ENCODE results near the gene CHD2.
A peak's percentile ranks its signal among the peaks of the same experiment; 100 is the strongest.
"Not testable (repeated sequence)": the region's sequence is repeated elsewhere in the genome, so short reads cannot be mapped to it uniquely, and the experiment has no call there.

The CHD2 gene

GRCh38 chr15:93028111-93028631 lies 128.0 kb downstream of the CHD2 start:
- Mint-ChIP-seq H3K4me3 (no peak overlapping the region), H3K27me3 (no peaks in the 10 kb centered on the region), H3K27ac (peak overlapping the region; percentile 49), H3K9me3 (no peaks in the 10 kb centered on the region), H3K36me3 (ENCODE audit: low read depth) (peaks cover 29% of the 10 kb centered on the region), H3K4me1 (peaks cover 62% of the 10 kb centered on the region)
- no peak for DNase-seq
- ATAC-seq: no peak

DNA sequence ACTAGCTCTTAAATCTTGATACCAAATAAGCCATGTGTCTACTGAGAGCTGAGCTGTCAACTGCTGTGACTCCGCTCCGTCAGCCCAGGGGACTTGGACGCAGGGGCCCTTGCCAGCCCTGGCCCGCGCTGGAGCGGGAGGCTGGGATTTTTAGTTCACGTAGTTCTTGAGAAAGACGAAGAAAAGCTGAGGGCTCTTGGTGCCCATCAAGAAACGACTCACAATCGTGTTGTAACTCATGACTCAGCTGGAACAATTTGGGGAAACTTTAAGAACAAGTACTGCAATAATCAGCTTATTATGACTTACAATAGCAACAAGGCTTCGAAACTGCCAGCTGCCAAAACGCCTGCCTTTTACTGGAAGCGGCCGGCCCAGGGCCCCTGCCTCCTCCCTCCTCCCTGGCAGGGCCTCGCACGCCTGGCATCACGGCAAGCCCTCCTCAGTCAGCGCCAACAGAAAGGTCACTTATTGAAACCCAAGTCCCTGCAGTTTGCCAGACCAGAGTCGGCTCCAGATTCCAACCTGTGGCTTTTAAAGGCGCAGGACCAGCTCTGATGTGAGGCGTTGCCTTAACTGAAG lies 128.6 kb downstream of the CHD2 start:
- peak overlapping the region; percentile 46 for H3K27ac Mint-ChIP-seq
- no peak for DNase-seq

DNA sequence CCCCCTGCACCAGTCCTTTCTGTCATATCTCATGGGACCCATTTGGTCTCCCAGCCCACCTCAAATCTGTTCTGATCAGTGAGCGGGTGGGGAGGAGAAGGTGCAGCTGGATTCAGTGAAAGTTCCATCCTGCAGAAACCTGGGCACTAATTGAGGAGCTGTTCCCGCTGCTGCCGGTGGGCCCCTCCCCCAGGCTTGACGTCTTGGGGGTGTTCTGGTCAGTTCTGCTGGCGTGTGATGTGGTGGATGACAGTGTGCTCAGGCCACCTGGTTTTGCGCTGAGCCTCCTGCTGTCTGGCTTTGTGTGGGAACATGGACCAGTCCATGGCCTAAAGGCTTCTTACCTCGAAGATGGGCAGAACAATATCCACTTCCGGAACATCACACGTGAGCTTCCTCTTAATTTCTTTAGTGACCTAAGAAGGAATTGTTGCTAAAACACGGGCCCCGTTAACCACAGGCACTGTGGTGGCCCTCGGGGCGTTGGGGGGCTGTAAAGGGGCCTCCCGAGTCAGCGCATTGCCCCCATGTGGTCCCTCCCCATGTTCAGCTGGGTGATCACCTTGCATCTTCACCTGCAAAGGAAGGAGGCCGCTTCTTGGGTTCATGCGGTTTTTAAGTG lies 129.2 kb downstream of the CHD2 start:
- H3K9me3 Mint-ChIP-seq: no peaks in the 10 kb centered on the region
- no peaks in the 10 kb centered on the region for H3K27me3 Mint-ChIP-seq
- peak overlapping the region; percentile 46 for H3K27ac Mint-ChIP-seq
- no peak for DNase-seq
- peaks cover 18% of the 10 kb centered on the region for H3K36me3 Mint-ChIP-seq (ENCODE audit: low read depth)
- H3K4me1 Mint-ChIP-seq: peaks cover 50% of the 10 kb centered on the region
- H3K4me3 Mint-ChIP-seq: no peak overlapping the region
- no peak for ATAC-seq

More for the DNA sequence above, 128.6 kb downstream of the CHD2 start:
- Mint-ChIP-seq H3K9me3 (no peaks in the 10 kb centered on the region), H3K4me3 (no peak overlapping the region), H3K27me3 (no peaks in the 10 kb centered on the region), H3K36me3 (ENCODE audit: low read depth) (peaks cover 24% of the 10 kb centered on the region), H3K4me1 (peaks cover 56% of the 10 kb centered on the region)
- no peak for ATAC-seq

DNA sequence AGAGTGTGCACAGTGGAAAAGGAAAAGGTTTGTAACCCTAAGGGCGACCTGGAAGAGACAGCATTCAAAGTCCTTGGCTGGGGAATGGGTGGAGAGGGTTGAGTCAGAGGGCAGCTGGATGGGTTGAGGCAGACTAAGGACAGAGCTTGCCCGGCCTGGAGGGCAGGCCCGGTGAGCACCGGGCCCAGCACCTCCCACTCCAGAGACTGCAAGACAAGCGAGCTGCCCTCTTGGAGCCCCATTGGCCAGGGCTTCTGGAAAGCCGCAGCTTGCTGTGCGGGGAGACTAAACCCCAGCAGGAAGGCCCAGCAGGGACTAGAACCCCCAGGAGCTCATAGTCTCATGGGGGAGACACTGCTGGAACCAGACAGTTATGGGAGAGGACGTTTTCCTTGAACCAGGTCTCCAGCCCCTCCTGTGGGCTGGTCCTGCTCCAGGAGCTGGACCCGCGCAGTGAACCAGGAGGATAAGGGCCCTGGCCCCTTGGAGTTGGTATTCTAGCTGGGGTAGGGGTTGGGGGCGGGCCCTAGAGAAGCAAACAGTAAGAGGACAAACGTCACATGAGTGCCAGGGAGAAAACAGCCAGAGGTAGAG lies 129.8 kb downstream of the CHD2 start:
- ATAC-seq (no peak), DNase-seq (no peak)
- H3K27ac Mint-ChIP-seq: peak overlapping the region; percentile 18
- H3K4me3 Mint-ChIP-seq: no peak overlapping the region
- no peaks in the 10 kb centered on the region for H3K27me3 Mint-ChIP-seq
- peaks cover 44% of the 10 kb centered on the region for H3K4me1 Mint-ChIP-seq
- peaks cover 12% of the 10 kb centered on the region for H3K36me3 Mint-ChIP-seq (ENCODE audit: low read depth)
- no peaks in the 10 kb centered on the region for H3K9me3 Mint-ChIP-seq

DNA sequence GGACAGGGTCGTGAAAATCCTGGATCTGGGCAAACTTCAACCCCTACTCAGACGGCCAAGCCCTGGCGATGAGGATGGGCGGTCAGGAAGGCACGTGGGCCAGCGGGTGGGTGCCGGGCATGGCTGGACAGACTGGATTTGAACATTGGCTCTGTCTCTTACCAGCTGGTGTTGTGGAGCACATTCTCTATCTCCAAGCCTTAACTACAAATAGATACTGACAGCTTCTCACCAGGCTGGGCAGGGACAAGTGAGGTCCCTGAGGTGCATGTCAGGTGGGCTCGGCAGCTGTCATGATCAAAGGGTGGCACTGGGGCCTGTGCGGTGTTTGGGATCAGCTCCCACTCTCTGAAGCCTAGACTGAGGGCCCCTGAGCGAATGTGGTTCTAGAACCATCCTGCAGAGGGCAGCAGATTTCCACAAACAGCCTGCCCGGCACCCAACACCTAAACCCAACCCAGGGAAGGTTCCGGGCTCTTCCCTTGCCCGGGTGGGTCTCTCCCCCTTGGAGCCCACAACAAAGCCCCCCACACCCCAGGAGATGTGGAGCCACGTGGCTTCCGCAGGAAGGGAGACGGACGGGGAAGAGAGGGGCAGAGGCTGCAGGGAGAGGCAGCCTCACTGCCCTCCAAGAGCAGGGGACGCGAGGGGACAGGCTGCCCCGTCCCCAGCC lies 130.4 kb downstream of the CHD2 start:
- Mint-ChIP-seq H3K27ac (no peak overlapping the region), H3K4me3 (no peak overlapping the region)
- DNase-seq: peak; percentile 71

DNA sequence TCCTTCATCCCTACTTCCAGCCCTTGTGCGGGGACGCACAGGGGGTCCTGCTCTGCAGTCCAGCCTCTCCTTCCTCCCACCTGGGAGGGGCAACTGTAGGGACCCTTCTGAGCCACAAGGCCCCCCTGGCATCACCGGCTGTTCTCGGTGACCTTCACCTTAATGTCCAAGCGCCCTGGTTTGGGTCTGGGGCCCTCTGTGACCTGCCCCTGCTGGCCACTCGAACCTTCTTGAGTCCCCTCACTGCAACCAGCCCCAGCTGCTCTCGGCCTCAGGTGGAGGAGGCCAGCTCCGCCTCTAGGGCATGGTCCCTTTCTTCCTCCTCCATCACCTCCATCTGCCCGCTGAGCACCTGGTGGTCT lies 131.0 kb downstream of the CHD2 start:
- Mint-ChIP-seq H3K27ac (no peak overlapping the region), H3K36me3 (ENCODE audit: low read depth) (peaks cover 5% of the 10 kb centered on the region), H3K4me1 (peaks cover 37% of the 10 kb centered on the region), H3K4me3 (no peak overlapping the region), H3K9me3 (no peaks in the 10 kb centered on the region), H3K27me3 (peaks cover 2% of the 10 kb centered on the region)
- DNase-seq: no peak
- no peak for ATAC-seq

More for the DNA sequence above, 130.4 kb downstream of the CHD2 start:
- ATAC-seq: peak; percentile 75
- H3K9me3 Mint-ChIP-seq: no peaks in the 10 kb centered on the region
- peaks cover 8% of the 10 kb centered on the region for H3K36me3 Mint-ChIP-seq (ENCODE audit: low read depth)
- no peaks in the 10 kb centered on the region for H3K27me3 Mint-ChIP-seq
- H3K4me1 Mint-ChIP-seq: peaks cover 38% of the 10 kb centered on the region

DNA sequence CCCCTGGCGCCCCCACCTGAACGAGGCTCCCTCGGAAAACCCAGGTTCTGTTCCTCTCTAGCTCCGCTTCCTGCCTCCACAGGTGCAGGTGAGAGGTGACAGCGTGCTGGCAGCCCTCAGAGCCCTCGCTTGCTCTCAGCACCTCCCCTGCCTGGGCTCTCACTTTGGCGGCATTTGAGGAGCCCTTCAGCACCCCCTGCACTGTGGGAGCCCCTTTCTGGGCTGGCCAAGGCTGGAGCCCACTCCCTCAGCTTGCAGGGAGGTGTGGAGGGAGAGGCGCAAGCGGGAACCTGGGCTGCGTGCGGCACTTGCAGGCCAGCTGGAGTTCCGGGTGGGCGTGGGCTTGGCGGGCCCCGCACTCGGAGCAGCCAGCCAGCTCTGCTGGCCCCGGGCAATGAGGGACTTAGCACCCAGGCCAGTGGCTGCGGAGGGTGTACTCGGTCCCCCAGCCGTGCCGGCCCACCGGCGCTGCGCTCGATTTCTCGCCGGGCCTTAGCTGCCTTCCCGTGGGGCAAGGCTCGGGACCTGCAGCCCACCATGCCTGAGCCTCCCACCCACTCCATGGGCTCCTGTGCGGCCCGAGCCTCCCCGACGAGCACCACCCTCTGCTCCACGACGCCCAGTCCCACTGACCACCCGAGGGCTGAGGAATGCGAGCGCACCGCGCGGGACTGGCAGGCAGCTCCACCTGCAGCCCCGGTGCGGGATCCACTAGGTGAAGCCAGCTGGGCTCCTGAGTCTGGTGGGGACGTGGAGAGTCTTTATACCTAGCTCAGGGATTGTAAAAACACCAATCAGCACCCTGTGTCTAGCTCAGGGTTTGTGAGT lies 131.6 kb downstream of the CHD2 start:
- not testable (repeated sequence) for H3K27me3 Mint-ChIP-seq; H3K4me3 Mint-ChIP-seq; H3K9me3 Mint-ChIP-seq; DNase-seq; H3K27ac Mint-ChIP-seq; ATAC-seq; H3K36me3 Mint-ChIP-seq (ENCODE audit: low read depth)
- H3K4me1 Mint-ChIP-seq: peaks cover 34% of the 10 kb centered on the region

DNA sequence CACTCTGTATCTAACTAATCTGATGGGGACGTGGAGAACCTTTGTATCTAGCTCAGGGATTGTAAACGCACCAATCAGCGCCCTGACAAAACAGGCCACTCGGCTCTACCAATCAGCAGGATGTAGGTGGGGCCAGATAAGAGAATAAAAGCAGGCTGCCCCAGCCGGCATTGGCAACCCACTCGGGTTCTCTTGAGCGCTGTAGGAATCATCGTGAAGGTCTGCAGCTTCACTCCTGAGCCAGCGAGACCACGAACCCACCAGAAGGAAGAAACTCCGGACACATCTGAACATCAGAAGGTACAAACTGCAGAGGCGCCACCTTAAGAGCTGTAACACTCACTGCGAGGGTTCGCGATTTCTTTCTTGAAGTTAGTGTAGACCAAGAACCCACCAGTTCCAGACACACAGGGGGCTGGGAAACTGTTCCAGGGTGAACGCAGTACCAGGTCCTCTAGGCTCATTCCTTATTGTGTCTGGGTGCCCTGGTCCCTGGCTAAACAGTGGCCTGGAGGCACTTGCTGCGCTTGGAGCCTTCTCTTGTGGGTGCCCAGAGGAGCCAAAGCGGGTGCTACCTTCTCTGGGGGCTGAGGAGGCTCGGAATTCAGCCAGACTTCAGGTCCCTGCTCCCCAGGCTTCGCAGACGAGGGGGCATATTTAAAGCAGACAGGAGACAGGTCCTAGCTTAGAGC lies 132.5 kb downstream of the CHD2 start:
- H3K27me3 Mint-ChIP-seq; H3K36me3 Mint-ChIP-seq (ENCODE audit: low read depth); ATAC-seq; H3K9me3 Mint-ChIP-seq; DNase-seq; H3K27ac Mint-ChIP-seq; H3K4me3 Mint-ChIP-seq: not testable (repeated sequence)
- peaks cover 32% of the 10 kb centered on the region for H3K4me1 Mint-ChIP-seq

- Mint-ChIP-seq H3K27ac (no peak overlapping the region), H3K4me1 (peaks cover 24% of the 10 kb centered on the region), H3K9me3 (no peaks in the 10 kb centered on the region)
Measured at GRCh38 chr15:93033434-93034045, 133.4 kb downstream of the CHD2 start.

DNA sequence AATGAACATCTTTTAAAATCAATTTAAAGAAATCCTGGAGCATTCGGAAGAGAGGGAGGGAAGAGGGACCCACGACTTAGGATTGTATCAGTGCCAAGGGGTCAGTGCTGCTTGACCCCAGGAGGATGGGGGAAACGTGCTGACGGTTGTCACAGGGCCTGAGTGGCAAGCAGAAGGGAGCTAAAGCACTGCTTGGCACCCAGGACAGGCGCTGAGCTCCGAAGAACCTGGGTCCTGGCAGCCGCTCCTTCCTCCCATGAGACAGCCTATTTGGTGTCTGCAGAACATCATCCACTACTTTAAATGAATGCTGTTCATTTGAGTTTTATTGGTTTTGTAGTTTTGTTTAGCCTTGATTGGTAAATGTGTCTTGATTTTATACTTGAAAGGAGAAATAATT lies 134.4 kb downstream of the CHD2 start:
- no peak overlapping the region for H3K27ac Mint-ChIP-seq
- H3K4me3 Mint-ChIP-seq: no peak overlapping the region
- H3K27me3 Mint-ChIP-seq: peaks cover 2% of the 10 kb centered on the region
- H3K4me1 Mint-ChIP-seq: peaks cover 16% of the 10 kb centered on the region
- no peak for ATAC-seq
- no peaks in the 10 kb centered on the region for H3K36me3 Mint-ChIP-seq (ENCODE audit: low read depth)
- no peaks in the 10 kb centered on the region for H3K9me3 Mint-ChIP-seq
- DNase-seq: no peak

More at GRCh38 chr15:93033434-93034045, 133.4 kb downstream of the CHD2 start:
- H3K4me3 Mint-ChIP-seq: no peak overlapping the region
- no peaks in the 10 kb centered on the region for H3K36me3 Mint-ChIP-seq (ENCODE audit: low read depth)
- ATAC-seq (no peak), DNase-seq (no peak)
- H3K27me3 Mint-ChIP-seq: peaks cover 2% of the 10 kb centered on the region

DNA sequence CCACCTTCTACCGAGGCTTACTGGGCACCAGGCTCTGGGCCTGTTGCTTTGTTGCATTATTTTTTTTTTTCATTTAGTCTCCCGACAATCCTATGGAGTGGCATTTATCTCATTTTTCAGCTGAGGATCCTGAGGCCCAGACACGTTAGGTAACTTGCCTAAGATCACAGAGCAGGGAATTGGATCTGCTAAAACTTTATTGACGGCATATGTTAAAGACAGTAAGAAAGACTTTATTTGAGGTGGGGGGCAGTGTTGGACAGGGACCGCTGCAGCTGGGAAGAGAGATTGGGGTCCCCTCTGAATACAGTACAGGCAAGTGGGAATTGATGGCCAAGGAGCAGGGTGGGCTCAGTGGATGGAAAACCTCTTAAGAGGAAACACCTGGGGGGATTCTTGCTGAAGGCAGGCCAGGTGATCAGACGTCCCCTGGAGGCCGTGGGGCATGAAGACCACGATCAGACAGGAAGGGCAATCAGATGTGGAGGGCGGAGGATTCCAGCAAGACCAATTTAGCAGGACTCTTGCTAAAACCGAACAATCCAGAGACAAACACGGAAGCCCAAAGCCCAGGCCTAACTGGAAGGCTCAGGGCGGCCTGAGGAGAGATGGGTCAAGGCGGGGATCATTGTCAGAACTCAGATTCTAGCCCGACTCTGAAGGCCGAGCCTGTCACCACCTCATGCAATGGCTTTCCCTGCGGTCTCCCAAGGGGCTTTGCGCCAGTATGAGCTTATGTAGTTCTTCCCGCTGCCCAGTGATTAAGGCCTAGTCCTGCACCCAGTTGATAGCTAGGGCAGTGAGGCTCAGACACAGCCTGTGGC lies 135.2 kb downstream of the CHD2 start:
- no peaks in the 10 kb centered on the region for H3K9me3 Mint-ChIP-seq
- ATAC-seq (no peak), DNase-seq (no peak)
- peaks cover 2% of the 10 kb centered on the region for H3K27me3 Mint-ChIP-seq
- H3K27ac Mint-ChIP-seq: no peak overlapping the region
- peaks cover 11% of the 10 kb centered on the region for H3K4me1 Mint-ChIP-seq
- no peak overlapping the region for H3K4me3 Mint-ChIP-seq
- H3K36me3 Mint-ChIP-seq (ENCODE audit: low read depth): no peaks in the 10 kb centered on the region

- Mint-ChIP-seq H3K4me1 (peaks cover 7% of the 10 kb centered on the region), H3K9me3 (no peaks in the 10 kb centered on the region), H3K27me3 (peaks cover 2% of the 10 kb centered on the region), H3K27ac (no peak overlapping the region), H3K36me3 (ENCODE audit: low read depth) (no peaks in the 10 kb centered on the region), H3K4me3 (peak overlapping the region; percentile 19)
- ATAC-seq (peak; percentile 77), DNase-seq (peak; percentile 41)
Measured at GRCh38 chr15:93035953-93036810, 136.1 kb downstream of the CHD2 start.

Data from activated naive CD8-positive, alpha-beta T cell treated with anti-CD3 and anti-CD28 coated beads, Interleukin-2, amount 50 U/mL, for 24 hours (primary cell).